ENCODE results near the gene ADH7. TPM values are rescaled to one million over a fixed set of nuclear protein-coding genes. Genes with fewer than 3 reads are reported as not detected.
A peak's percentile ranks its signal among the peaks of the same experiment; 100 is the strongest.

The ADH7 gene
- total and polyA plus RNA-seq, 2 of the 4 experiments (the other 2 are of a cell fraction), result not detected

DNA sequence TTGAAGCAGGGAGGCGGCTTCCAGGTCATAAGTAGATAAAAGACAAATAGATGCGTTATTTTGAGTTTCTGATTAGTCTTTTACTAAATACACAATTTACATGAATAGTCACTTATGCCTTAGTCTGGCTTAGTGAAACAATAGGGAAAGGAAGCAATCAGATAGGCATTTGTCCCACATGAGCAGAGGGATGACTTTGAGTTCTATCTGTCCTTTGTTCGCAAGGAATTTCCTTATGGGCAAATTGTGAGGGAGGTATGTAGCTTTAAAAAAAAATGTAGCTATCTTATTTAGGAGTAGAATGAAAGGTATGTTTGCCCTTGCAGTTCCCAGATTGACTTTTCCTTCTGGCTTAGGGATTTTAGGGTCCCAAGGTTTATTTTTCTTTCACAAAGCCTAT lies 56.3 kb downstream of the ADH7 start:
- H2AK5ac ChIP-seq (ENCODE audit: low read depth, low read length), result peak overlapping the region; percentile 21; the same call in 1 of the 2 replicates
- H4K20me1 ChIP-seq (ENCODE audit: insufficient read depth, low read length), result no peaks in the 10 kb centered on the region
- in situ Hi-C loops (cut with MboI; ENCODE audit: low sequenced_read_pairs) (no loop called here), intact Hi-C loops (cut with micrococcal nuclease) (no loop called here), dilution Hi-C loops (cut with HindIII; ENCODE audit: low sequenced_read_pairs, unreplicated experiment) (no loop called here)
- ChIA-PET CTCF (interaction anchor here (0.6 kb wide), 1 partner anchor 27 kb away, joined by 4 read pairs; no protein-coding TSS in a partner anchor), POLR2A (ENCODE audit: unreplicated experiment) (no interaction called here)
- no peak overlapping the region for H2AFZ ChIP-seq (replicated peaks; ENCODE audit: low read length, poor library complexity)
- H3K4ac ChIP-seq (ENCODE audit: low read depth, low read length), result peak overlapping the region; percentile 50; the same call in 1 of the 2 replicates
- H3K56ac ChIP-seq (ENCODE audit: extremely low read depth, insufficient read depth, low read length), result no peak overlapping the region
- TF ChIP-seq, protein P1, sequence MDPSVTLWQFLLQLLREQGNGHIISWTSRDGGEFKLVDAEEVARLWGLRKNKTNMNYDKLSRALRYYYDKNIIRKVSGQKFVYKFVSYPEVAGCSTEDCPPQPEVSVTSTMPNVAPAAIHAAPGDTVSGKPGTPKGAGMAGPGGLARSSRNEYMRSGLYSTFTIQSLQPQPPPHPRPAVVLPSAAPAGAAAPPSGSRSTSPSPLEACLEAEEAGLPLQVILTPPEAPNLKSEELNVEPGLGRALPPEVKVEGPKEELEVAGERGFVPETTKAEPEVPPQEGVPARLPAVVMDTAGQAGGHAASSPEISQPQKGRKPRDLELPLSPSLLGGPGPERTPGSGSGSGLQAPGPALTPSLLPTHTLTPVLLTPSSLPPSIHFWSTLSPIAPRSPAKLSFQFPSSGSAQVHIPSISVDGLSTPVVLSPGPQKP (IDR thresholded peaks at IDR 0.05; ENCODE audit: borderline replicate concordance, low read depth, low read length), result no peak
- TF ChIP-seq SMC3 (IDR thresholded peaks at IDR 0.05; ENCODE audit: low read depth, low read length), result no peak
- TF ChIP-seq, protein P2, sequence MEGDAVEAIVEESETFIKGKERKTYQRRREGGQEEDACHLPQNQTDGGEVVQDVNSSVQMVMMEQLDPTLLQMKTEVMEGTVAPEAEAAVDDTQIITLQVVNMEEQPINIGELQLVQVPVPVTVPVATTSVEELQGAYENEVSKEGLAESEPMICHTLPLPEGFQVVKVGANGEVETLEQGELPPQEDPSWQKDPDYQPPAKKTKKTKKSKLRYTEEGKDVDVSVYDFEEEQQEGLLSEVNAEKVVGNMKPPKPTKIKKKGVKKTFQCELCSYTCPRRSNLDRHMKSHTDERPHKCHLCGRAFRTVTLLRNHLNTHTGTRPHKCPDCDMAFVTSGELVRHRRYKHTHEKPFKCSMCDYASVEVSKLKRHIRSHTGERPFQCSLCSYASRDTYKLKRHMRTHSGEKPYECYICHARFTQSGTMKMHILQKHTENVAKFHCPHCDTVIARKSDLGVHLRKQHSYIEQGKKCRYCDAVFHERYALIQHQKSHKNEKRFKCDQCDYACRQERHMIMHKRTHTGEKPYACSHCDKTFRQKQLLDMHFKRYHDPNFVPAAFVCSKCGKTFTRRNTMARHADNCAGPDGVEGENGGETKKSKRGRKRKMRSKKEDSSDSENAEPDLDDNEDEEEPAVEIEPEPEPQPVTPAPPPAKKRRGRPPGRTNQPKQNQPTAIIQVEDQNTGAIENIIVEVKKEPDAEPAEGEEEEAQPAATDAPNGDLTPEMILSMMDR (conservative IDR thresholded peaks at IDR 0.05; ENCODE audit: low read depth, low read length), result no peak
- no peak for TF ChIP-seq POLR2A (IDR thresholded peaks at IDR 0.05; ENCODE audit: low read depth, low read length)
- no peak for TF ChIP-seq NFE2L2 (IDR thresholded peaks at IDR 0.05; ENCODE audit: low read depth, low read length)
- no peak for TF ChIP-seq RAD21 (IDR thresholded peaks at IDR 0.05; ENCODE audit: low read length)
- TF ChIP-seq MXI1 (IDR thresholded peaks at IDR 0.05; ENCODE audit: borderline replicate concordance, low read depth, low read length), result no peak
- no peak for TF ChIP-seq CHD1 (IDR thresholded peaks at IDR 0.05; ENCODE audit: low read depth, low read length)
- no peak for TF ChIP-seq BHLHE40 (IDR thresholded peaks at IDR 0.05; ENCODE audit: low read depth, low read length)
- TF ChIP-seq FOS (IDR thresholded peaks at IDR 0.05; ENCODE audit: low read depth, low read length), result no peak
- TF ChIP-seq RCOR1 (IDR thresholded peaks at IDR 0.05; ENCODE audit: insufficient replicate concordance, low read length), result no peak
- no peak for TF ChIP-seq CEBPB (IDR thresholded peaks at IDR 0.05; ENCODE audit: low read depth, low read length)
- TF ChIP-seq MAZ (IDR thresholded peaks at IDR 0.05; ENCODE audit: borderline replicate concordance, low read depth, low read length), result no peak
- no peak for TF ChIP-seq MAFK (IDR thresholded peaks at IDR 0.05; ENCODE audit: low read depth, low read length)
- TF ChIP-seq RFX5 (IDR thresholded peaks at IDR 0.05; ENCODE audit: low read depth, low read length), result no peak
- TF ChIP-seq, protein P3, sequence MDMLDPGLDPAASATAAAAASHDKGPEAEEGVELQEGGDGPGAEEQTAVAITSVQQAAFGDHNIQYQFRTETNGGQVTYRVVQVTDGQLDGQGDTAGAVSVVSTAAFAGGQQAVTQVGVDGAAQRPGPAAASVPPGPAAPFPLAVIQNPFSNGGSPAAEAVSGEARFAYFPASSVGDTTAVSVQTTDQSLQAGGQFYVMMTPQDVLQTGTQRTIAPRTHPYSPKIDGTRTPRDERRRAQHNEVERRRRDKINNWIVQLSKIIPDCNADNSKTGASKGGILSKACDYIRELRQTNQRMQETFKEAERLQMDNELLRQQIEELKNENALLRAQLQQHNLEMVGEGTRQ (IDR thresholded peaks at IDR 0.05; ENCODE audit: low read depth, low read length), result no peak
- no peak overlapping the region for H2AK9ac ChIP-seq (replicated peaks; ENCODE audit: low read depth, low read length, poor library complexity)
- H3K9me3 ChIP-seq (ENCODE audit: control insufficient read depth, insufficient read depth, low read length), result peaks cover 5% of the 10 kb centered on the region
- no CpG with 5 or more reads among the region's 3 CpGs for WGBS, 2 experiments (ENCODE audit: extremely low coverage in 2 of 2, insufficient read length in 1 of 2)
- ATAC-seq (ENCODE audit: low read depth) (no peak), DNase-seq (no peak)
- peak overlapping the region; percentile 53; the same call in 1 of the 2 replicates for H2BK120ac ChIP-seq (ENCODE audit: low read depth, low read length)
- H3K14ac ChIP-seq (replicated peaks; ENCODE audit: low read depth, low read length), result no peak overlapping the region; the same call in 1 of the 2 replicates
- no peak overlapping the region for H3K4me2 ChIP-seq (ENCODE audit: low read depth, low read length)
- H3K27me3 ChIP-seq (ENCODE audit: control insufficient read depth, insufficient read depth, low read length), result no peaks in the 10 kb centered on the region
- H4K91ac ChIP-seq (ENCODE audit: insufficient read depth, low read depth, low read length), result no peak overlapping the region
- no peaks in the 10 kb centered on the region for H3K79me1 ChIP-seq (ENCODE audit: low read depth in 1 of 2, low read length in 2 of 2)
- 0 out of 4 replicates have a peak overlapping the region, but pooled peaks of 1 of the 2 experiments have one; percentile 9 for H4K8ac ChIP-seq (ENCODE audit: low read depth in 2 of 2, low read length in 2 of 2)
- peak overlapping the region; percentile 76; the same call in 1 of the 2 replicates for H2BK20ac ChIP-seq (ENCODE audit: low read depth, low read length)
- peaks cover 9% of the 10 kb centered on the region for H3K9me1 ChIP-seq (ENCODE audit: insufficient read depth, low read length)
- H4K5ac ChIP-seq (ENCODE audit: low read depth, low read length), result peak overlapping the region; percentile 93
- peak overlapping the region; percentile 95; the same call in 1 of the 3 replicates for H2BK15ac ChIP-seq (ENCODE audit: low read depth, low read length)
- peaks cover 15% of the 10 kb centered on the region for H3K4me1 ChIP-seq (ENCODE audit: control insufficient read depth, insufficient read depth, low read length)
- no peaks in the 10 kb centered on the region for H3K36me3 ChIP-seq (ENCODE audit: control insufficient read depth, insufficient read depth, low read length)
- no TSS peak for BruUV-seq (replicated peaks)
- no peak overlapping the region for H3K4me3 ChIP-seq (ENCODE audit: insufficient read depth, low read depth, low read length)
- H2BK5ac ChIP-seq (ENCODE audit: low read depth, low read length, poor library complexity, severe bottlenecking), result peak overlapping the region; percentile 26
- H3K23ac ChIP-seq (ENCODE audit: low read depth, low read length), result no peak overlapping the region
- peak overlapping the region; percentile 93 for H3K18ac ChIP-seq (ENCODE audit: low read depth, low read length)
- H3K9ac ChIP-seq (ENCODE audit: low read depth, low read length), result no peak overlapping the region
- H3K27ac ChIP-seq (ENCODE audit: insufficient read depth, low read length), result peak overlapping the region; percentile 72; the same call in 1 of the 2 replicates
